ENCODE data around the gene CHD3.
"Not testable (repeated sequence)": the region's sequence is repeated elsewhere in the genome, so short reads cannot be mapped to it uniquely, and the experiment has no call there.

The CHD3 gene

GRCh38 chr17:7855660-7856010, 33.0 kb upstream of the CHD3 start:
- Histone ChIP-seq H3K9me3 (ENCODE audit: control insufficient read depth, low read length) (no peaks in the 10 kb centered on the region), H3K27me3 (replicated peaks; ENCODE audit: control insufficient read depth, insufficient read depth, low read length, poor library complexity, severe bottlenecking) (no peaks in the 10 kb centered on the region), H3K36me3 (ENCODE audit: control insufficient read depth, insufficient read depth, low read length) (peaks cover 8% of the 10 kb centered on the region), H3K4me1 (ENCODE audit: control insufficient read depth, insufficient read depth, low read length, poor library complexity, severe bottlenecking) (peaks cover 42% of the 10 kb centered on the region), H3K4me3 (ENCODE audit: insufficient read depth, low read depth, low read length, poor library complexity, severe bottlenecking) (no peak overlapping the region), H3K27ac (ENCODE audit: insufficient read depth, low read length, poor library complexity, severe bottlenecking) (no peak overlapping the region)
- DNase-seq, result no peak

- Histone ChIP-seq H3K36me3 (ENCODE audit: control insufficient read depth, insufficient read depth, low read length) (peaks cover 8% of the 10 kb centered on the region), H3K4me1 (ENCODE audit: control insufficient read depth, insufficient read depth, low read length, poor library complexity, severe bottlenecking) (peaks cover 38% of the 10 kb centered on the region), H3K4me3 (ENCODE audit: insufficient read depth, low read depth, low read length, poor library complexity, severe bottlenecking) (peak overlapping the region; percentile 66), H3K9me3 (ENCODE audit: control insufficient read depth, low read length) (no peaks in the 10 kb centered on the region), H3K27ac (ENCODE audit: insufficient read depth, low read length, poor library complexity, severe bottlenecking) (peak overlapping the region; percentile 88), H3K27me3 (replicated peaks; ENCODE audit: control insufficient read depth, insufficient read depth, low read length, poor library complexity, severe bottlenecking) (no peaks in the 10 kb centered on the region)
- DNase-seq, result no peak
Observed at GRCh38 chr17:7856011-7856810, 32.4 kb upstream of the CHD3 start.

GRCh38 chr17:7856811-7857712, 31.5 kb upstream of the CHD3 start, which contains the start of gene NAA38:
NAA38 (minus strand) TSS chr17:7857559; CDS start chr17:7857463, 96 bp downstream.
- peaks cover 32% of the 10 kb centered on the region for H3K4me1 ChIP-seq (ENCODE audit: control insufficient read depth, insufficient read depth, low read length, poor library complexity, severe bottlenecking)
- peaks cover 8% of the 10 kb centered on the region for H3K36me3 ChIP-seq (ENCODE audit: control insufficient read depth, insufficient read depth, low read length)
- peak within 1 kb of the TSS; percentile 66 for H3K4me3 ChIP-seq (ENCODE audit: insufficient read depth, low read depth, low read length, poor library complexity, severe bottlenecking)
- no peaks in the 10 kb centered on the region for H3K27me3 ChIP-seq (replicated peaks; ENCODE audit: control insufficient read depth, insufficient read depth, low read length, poor library complexity, severe bottlenecking)
- peak within 1 kb of the TSS; percentile 88 for H3K27ac ChIP-seq (ENCODE audit: insufficient read depth, low read length, poor library complexity, severe bottlenecking)
- no peaks in the 10 kb centered on the region for H3K9me3 ChIP-seq (ENCODE audit: control insufficient read depth, low read length)
- DNase-seq, result peak; percentile 88 to 94 (median 93)

- Histone ChIP-seq H3K4me3 (ENCODE audit: insufficient read depth, low read depth, low read length, poor library complexity, severe bottlenecking) (peak within 1 kb of the TSS; percentile 66), H3K36me3 (ENCODE audit: control insufficient read depth, insufficient read depth, low read length) (peaks cover 2% of the 10 kb centered on the region)
Observed at GRCh38 chr17:7857713-7858521, 30.7 kb upstream of the CHD3 start, which contains the start of gene CYB5D1. CYB5D1 (plus strand) TSS chr17:7858003; CDS start chr17:7858135, 132 bp downstream.

GRCh38 chr17:7858522-7858810, 30.1 kb upstream of the CHD3 start:
- Histone ChIP-seq H3K27ac (ENCODE audit: insufficient read depth, low read length, poor library complexity, severe bottlenecking) (peak overlapping the region; percentile 88), H3K36me3 (ENCODE audit: control insufficient read depth, insufficient read depth, low read length) (no peaks in the 10 kb centered on the region), H3K9me3 (ENCODE audit: control insufficient read depth, low read length) (no peaks in the 10 kb centered on the region), H3K27me3 (replicated peaks; ENCODE audit: control insufficient read depth, insufficient read depth, low read length, poor library complexity, severe bottlenecking) (no peaks in the 10 kb centered on the region), H3K4me1 (ENCODE audit: control insufficient read depth, insufficient read depth, low read length, poor library complexity, severe bottlenecking) (peaks cover 30% of the 10 kb centered on the region), H3K4me3 (ENCODE audit: insufficient read depth, low read depth, low read length, poor library complexity, severe bottlenecking) (peak overlapping the region; percentile 66)
- DNase-seq, result no peak

More at GRCh38 chr17:7857713-7858521, 30.7 kb upstream of the CHD3 start, which contains the start of gene CYB5D1:
- H3K9me3 ChIP-seq (ENCODE audit: control insufficient read depth, low read length), result no peaks in the 10 kb centered on the region
- peaks cover 30% of the 10 kb centered on the region for H3K4me1 ChIP-seq (ENCODE audit: control insufficient read depth, insufficient read depth, low read length, poor library complexity, severe bottlenecking)
- H3K27ac ChIP-seq (ENCODE audit: insufficient read depth, low read length, poor library complexity, severe bottlenecking), result peak within 1 kb of the TSS; percentile 88
- DNase-seq, result peak; percentile 76 to 87 (median 84)
- H3K27me3 ChIP-seq (replicated peaks; ENCODE audit: control insufficient read depth, insufficient read depth, low read length, poor library complexity, severe bottlenecking), result no peaks in the 10 kb centered on the region

DNA sequence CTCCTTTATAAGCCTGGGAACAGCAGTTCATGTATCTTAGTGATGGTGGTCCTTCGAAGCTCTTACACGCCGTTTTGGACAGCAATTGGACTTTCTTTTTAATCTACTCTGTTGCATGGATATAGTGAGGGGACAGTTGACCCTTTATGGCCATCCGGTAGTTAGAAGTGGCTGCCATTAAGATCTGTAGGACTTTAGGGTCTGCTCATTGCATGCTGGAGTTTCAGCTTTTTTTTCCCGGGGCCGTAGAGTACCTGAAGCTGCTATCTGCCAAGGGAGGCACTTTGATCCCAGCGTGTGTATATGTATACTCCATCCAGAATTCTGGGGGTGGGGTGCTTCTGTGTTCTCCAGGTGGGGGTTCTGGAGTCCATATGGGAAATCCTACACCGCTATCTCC, 29.6 kb upstream of the CHD3 start:
- no peak overlapping the region for H3K27ac ChIP-seq (ENCODE audit: insufficient read depth, low read length, poor library complexity, severe bottlenecking)
- no peak overlapping the region for H3K4me3 ChIP-seq (ENCODE audit: insufficient read depth, low read depth, low read length, poor library complexity, severe bottlenecking)

DNA sequence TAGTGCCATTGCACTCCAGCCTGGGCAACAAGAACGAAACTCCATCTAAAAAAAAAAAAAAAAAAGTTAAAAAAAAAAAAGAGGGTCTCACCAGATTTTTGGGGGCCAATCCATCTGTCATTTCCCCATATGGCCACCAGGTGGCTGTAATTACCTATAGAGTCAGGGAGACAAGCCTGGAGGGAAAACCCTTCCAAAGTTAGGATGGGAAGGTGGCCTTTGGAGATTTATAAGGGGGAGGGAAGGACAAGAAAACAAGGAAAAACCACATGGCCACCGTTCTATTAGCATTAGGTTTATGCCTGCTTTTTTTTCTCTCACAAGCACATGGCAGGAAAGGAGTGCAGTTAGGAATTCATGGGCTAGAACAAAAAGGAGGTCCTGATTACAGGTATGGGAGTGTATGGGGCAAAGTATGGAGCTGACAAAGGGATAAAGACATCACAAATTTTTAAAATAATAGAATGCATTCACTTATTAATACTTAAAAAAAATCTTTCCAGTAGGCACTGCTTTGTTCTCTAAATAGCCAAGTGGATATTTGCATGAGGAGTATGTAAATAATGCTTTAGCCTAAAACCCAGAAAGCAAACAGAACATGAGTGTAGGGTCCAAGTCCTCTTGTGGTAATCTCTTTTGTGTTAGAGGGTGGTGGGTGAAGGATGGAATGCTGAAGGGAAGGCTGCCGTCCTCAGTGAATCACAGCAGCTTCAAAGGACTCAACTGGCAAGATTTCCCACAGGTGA, 25.7 kb upstream of the CHD3 start:
- H3K36me3 ChIP-seq (ENCODE audit: control insufficient read depth, insufficient read depth, low read length), result no peaks in the 10 kb centered on the region
- peak in 1 of 3 donors; percentile 46 for DNase-seq
- H3K4me1 ChIP-seq (ENCODE audit: control insufficient read depth, insufficient read depth, low read length, poor library complexity, severe bottlenecking), result peaks cover 17% of the 10 kb centered on the region
- no peaks in the 10 kb centered on the region for H3K27me3 ChIP-seq (replicated peaks; ENCODE audit: control insufficient read depth, insufficient read depth, low read length, poor library complexity, severe bottlenecking)
- no peaks in the 10 kb centered on the region for H3K9me3 ChIP-seq (ENCODE audit: control insufficient read depth, low read length)
- no peak overlapping the region for H3K27ac ChIP-seq (ENCODE audit: insufficient read depth, low read length, poor library complexity, severe bottlenecking)
- H3K4me3 ChIP-seq (ENCODE audit: insufficient read depth, low read depth, low read length, poor library complexity, severe bottlenecking), result no peak overlapping the region

More for the DNA sequence above, 29.6 kb upstream of the CHD3 start:
- Histone ChIP-seq H3K27me3 (replicated peaks; ENCODE audit: control insufficient read depth, insufficient read depth, low read length, poor library complexity, severe bottlenecking) (no peaks in the 10 kb centered on the region), H3K36me3 (ENCODE audit: control insufficient read depth, insufficient read depth, low read length) (no peaks in the 10 kb centered on the region), H3K9me3 (ENCODE audit: control insufficient read depth, low read length) (no peaks in the 10 kb centered on the region), H3K4me1 (ENCODE audit: control insufficient read depth, insufficient read depth, low read length, poor library complexity, severe bottlenecking) (peaks cover 30% of the 10 kb centered on the region)
- DNase-seq, result no peak

GRCh38 chr17:7864384-7864783, 24.2 kb upstream of the CHD3 start:
- not testable (repeated sequence) for H3K4me3 ChIP-seq (ENCODE audit: insufficient read depth, low read depth, low read length, poor library complexity, severe bottlenecking); H3K27ac ChIP-seq (ENCODE audit: insufficient read depth, low read length, poor library complexity, severe bottlenecking); DNase-seq; H3K36me3 ChIP-seq (ENCODE audit: control insufficient read depth, insufficient read depth, low read length); H3K9me3 ChIP-seq (ENCODE audit: control insufficient read depth, low read length); H3K27me3 ChIP-seq (replicated peaks; ENCODE audit: control insufficient read depth, insufficient read depth, low read length, poor library complexity, severe bottlenecking)
- peaks cover 14% of the 10 kb centered on the region for H3K4me1 ChIP-seq (ENCODE audit: control insufficient read depth, insufficient read depth, low read length, poor library complexity, severe bottlenecking)

DNA sequence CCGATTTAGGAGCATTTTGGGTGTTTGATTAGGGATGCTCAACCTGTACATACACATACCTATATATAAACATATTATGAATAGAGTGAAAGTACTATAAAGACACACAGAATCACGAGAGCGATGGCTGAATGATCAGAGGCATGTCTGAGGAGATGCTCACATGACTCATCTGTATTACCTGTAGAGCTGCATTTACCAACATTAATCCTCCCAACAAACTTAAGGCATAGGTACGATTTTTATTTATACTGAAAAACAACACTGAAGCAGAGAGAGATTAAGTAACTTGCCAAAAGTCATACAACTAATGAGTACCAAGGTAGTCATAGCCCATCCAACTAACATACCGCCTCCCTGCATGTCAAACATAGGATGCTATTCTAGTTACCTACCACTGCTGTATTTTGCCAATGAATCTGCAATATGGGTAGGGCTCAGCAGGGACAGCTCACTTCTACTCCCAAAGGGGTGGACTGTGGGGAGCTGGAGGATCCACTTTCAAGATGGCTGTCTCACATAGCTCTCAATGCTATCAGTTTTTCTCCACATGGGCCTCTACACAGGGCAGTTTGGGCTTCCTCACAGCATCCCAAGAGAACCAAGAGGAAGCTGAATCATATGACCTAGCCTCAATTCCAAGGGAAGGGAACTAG, 23.5 kb upstream of the CHD3 start:
- H3K27ac ChIP-seq (ENCODE audit: insufficient read depth, low read length, poor library complexity, severe bottlenecking), result no peak overlapping the region
- H3K36me3 ChIP-seq (ENCODE audit: control insufficient read depth, insufficient read depth, low read length), result no peaks in the 10 kb centered on the region
- DNase-seq, result no peak

More for the DNA sequence above, 23.5 kb upstream of the CHD3 start:
- Histone ChIP-seq H3K4me1 (ENCODE audit: control insufficient read depth, insufficient read depth, low read length, poor library complexity, severe bottlenecking) (peaks cover 14% of the 10 kb centered on the region), H3K27me3 (replicated peaks; ENCODE audit: control insufficient read depth, insufficient read depth, low read length, poor library complexity, severe bottlenecking) (no peaks in the 10 kb centered on the region), H3K4me3 (ENCODE audit: insufficient read depth, low read depth, low read length, poor library complexity, severe bottlenecking) (no peak overlapping the region), H3K9me3 (ENCODE audit: control insufficient read depth, low read length) (no peaks in the 10 kb centered on the region)
